ENCODE measurements around the gene PLA2G2F. TPM values are rescaled to one million over a fixed set of nuclear protein-coding genes. Genes with fewer than 3 reads are reported as not detected.

Gene PLA2G2F
- not detected for total RNA-seq

DNA sequence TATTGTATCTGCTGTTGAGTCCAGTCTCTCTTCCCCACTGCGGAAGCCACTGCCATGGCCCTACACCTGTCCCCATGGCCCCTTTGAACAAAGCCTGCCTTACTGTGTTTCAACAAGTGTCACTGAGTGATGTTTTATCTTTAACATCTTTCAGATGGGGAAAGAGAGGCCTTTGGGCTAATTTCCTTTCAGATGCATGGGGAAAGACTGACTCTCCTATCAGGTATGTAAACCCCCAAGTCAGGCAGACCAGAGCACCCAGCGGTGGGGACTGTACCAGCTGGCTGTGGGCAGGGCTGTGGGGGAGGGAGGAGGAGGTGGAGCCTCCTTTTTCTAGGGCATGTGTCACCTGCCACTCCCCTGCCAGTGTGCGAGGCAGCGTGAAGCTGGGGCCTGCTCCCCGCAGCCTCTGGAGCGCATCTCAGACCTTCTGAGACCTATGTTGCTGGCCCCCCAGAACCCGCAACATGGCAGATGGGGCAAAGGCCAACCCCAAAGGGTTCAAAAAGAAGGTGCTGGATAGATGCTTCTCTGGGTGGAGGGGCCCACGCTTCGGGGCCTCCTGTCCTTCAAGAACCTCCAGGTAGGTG lies at the start of gene PLA2G2F:
TSS of gene PLA2G2F (plus strand) at position 363 of the 590 bp plus-strand sequence. CDS start at position 468, 105 bp downstream.

GRCh38 chr1:20119347-20119746 lies 19.8 kb upstream of the PLA2G2F start, which contains the start of gene PLA2G2D:
TSS of gene PLA2G2D (minus strand) at chr1:20119536. CDS start at chr1:20119498, 38 bp downstream.

GRCh38 chr1:20185834-20186782 lies 47.0 kb downstream of the PLA2G2F start, which contains the start of the genes PLA2G2C and UBXN10:
TSS of gene PLA2G2C (minus strand) at chr1:20186518. CDS start at chr1:20177363, 9,155 bp downstream.
TSS of gene UBXN10 (plus strand) at chr1:20186096. CDS start at chr1:20190562, 4,466 bp downstream.

Other genes with a start within 250 kb of the PLA2G2F start
- gene PLA2G2E, start 215.7 kb upstream of the PLA2G2F start, total RNA-seq: not detected
- not detected for gene PLA2G2A, start 159.7 kb upstream of the PLA2G2F start, total RNA-seq
- gene PLA2G5, start 69.1 kb upstream of the PLA2G2F start, total RNA-seq: not detected
- gene PLA2G2D, start 19.8 kb upstream of the PLA2G2F start, total RNA-seq: not detected
- gene UBXN10, start 46.8 kb downstream of the PLA2G2F start, total RNA-seq: under 1 TPM; 0.45 to 0.58 TPM
- gene PLA2G2C, start 47.2 kb downstream of the PLA2G2F start, total RNA-seq: under 1 TPM in 1 of 2 experiments, not detected in 1; 0.58 TPM
- under 1 TPM; 0.05 TPM for gene VWA5B1, start 151.6 kb downstream of the PLA2G2F start, total RNA-seq